HL-60/S4 (cell line): Measurements from ENCODE around the gene NLRP5.
"Not testable (repeated sequence)": the region's sequence is repeated elsewhere in the genome, so short reads cannot be mapped to it uniquely, and the experiment has no call there.

Experiments
- in situ Hi-C: fragments of 300-500 bp; cut with MboI; formaldehyde crosslinking; loops from 2 replicates; pipeline ENCODE4 v1.14.3; 2022; ENCODE audit warnings: low sequenced_read_pairs

NLRP5 gene

DNA sequence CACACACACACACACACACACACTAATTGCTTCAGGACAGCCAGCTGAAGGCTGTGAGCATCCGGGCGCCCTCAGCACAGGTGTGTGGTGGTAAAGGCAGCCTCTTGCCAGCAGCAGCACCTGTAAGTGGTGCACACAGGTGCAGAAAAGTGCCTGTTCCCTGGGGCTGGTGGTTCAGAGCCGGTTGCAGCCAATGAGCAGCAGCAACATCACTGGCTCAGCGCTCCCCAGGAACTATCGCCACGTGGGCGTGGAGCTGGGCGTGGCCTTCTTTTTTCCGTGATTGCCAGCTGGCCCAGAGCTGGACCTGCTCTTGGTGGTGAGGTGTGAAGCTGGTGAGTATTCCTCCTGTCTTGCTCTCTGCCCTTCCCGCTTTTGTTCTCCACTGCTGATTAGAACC, at the start of gene NLRP5:
Gene NLRP5 (plus strand): TSS at position 289 of the 400 bp plus-strand sequence.
- in situ Hi-C loops, result no loop called here

DNA sequence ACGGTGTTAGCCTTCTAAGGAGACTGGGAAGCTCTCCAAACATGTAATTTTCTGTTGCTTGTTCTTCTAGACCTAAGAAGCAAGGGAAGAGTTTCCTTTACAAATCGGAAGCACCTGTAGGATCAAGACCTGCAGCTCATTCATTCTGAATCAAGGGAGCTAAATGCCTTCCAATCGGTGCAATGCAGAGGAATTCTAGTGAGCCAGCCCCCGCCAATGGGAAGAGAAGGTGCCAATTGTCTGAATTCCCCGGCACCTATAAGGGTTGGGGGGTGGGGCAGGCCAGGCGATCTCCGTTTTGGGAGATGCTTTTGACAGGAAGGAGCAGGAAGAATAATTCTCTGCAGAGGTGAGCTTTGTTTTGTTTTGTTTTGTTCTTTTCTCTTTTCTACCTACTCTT, 47.4 kb upstream of the NLRP5 start:
- in situ Hi-C loops, result no loop called here

DNA sequence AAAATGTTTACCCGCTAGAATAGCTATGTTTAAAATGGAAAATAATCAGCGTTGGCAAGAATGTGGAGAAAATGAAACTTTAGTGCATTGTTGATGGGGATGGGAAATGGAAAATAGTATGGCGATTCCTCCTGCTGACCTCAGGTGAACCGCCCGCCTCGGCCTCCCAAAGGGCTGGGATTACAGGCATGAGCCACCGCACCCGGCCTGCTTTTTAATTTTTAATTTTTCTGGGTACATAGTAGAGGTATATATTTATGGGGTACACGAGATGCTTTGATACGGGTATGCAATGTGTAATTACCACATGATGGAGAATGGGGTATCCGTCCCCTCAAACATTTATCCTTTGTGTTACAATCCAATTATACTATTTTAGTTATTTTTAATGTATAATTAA, 46.3 kb upstream of the NLRP5 start:
- in situ Hi-C loops, result no loop called here

DNA sequence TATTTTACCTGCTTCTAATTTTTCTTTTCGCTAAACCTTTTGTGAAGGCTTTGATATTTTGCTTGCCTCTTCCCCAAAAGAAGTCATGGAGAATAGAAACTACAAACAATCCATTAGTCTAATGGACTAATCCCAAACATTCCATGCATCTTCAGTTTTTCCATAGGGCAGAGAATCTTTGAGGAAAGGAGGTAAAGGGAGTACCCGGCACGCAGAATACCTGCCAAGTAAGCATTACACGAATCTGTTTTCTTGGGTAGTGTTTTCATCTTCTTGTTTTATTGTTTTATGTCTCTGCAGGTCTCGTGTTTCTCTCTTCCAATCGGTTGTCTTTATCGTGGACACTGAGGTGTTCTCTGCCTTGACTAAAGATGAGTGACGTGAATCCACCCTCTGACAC, 39.0 kb upstream of the NLRP5 start, which contains the start of gene NLRP8:
Gene NLRP8 (plus strand): TSS at position 301 of the 400 bp plus-strand sequence.
- in situ Hi-C loops, result no loop called here

DNA sequence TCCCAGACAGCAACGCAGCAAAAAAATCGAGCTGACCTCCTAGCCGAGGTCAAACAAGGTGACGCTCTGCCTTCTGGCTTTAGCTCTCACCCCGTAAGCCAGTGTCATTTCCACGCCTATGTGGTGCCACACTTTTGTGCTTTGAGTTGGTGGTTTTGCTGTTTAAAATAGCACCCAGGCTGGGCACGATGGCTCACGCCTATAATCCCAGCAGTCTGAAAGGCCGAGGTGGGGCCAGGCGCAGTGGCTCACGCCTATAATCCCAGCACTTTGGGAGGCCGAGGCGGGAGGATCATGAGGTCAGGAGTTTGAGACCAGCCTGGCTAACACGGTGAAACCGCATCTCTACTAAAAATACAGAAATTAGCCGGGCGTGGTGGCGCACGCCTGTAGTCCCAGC, 36.0 kb upstream of the NLRP5 start:
- in situ Hi-C loops, result not testable (repeated sequence)

DNA sequence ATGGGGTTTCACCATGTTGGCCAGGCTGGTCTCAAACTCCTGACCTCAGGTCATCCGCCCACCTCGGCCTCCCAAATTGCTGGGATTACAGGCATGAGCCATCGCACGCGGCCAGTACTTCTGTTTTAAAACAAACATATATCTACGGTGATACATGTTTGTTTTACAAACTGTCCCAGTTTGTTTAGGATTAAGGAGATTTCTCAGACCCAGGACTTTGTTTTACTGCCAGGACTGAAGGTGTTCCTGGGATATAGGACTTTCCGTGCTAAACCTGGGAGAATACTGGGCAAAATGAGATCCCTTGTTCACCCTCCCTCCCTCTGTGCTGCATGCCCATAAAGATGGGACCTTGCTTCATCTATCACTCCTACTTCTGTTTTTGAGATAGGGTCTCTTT, 30.1 kb upstream of the NLRP5 start:
- in situ Hi-C loops, result no loop called here

DNA sequence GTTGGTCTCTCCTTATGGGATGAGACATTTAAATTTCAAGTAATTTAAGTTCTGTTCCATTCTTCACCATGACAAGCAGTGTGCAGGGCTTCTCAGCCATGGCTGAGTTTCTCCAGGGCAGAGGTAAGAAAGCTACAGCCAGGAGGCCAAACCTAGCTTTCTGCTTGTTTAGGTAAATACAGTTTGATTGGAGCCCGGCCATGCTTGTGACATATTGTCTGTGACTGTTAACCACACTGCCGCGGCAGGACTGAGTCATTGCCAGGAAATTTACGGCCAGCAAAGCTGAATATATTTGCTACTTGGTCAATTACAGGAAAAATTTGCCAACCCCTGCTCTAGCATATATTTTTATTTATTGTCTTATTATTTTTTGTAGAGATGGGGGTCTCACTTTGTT, 28.2 kb upstream of the NLRP5 start:
- in situ Hi-C loops, result no loop called here

DNA sequence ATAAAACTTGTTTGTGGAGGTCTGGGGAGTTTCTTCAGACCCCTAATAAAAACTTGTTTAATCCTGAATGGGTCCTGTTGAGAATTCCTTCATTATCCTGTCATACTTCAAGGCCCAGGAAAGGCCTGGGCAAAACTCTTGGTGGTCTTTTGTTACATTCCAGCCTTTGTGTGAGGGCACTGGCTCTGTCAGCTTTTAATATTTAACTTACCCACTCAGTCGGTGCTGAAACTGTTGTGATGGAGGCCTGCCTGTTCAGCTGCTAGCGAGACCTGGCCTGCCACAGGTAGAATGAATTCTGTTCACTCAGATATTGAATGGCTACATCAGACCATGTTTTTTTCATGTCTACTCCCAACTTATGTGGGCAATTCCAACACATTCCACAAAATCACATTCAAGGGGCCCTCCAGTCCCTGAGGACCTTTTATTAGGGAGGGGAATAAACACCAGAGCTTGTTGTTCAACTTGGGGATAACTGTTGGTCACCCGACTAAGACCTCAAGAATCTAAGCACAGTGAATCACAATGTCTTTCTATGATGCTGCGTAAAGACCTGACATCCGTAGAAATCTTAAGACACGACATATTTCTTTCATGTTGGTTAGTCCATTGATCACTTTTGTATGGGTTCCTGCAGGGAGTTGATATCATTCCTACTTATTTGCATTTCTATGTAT, 26.4 kb upstream of the NLRP5 start:
- in situ Hi-C loops, result no loop called here

DNA sequence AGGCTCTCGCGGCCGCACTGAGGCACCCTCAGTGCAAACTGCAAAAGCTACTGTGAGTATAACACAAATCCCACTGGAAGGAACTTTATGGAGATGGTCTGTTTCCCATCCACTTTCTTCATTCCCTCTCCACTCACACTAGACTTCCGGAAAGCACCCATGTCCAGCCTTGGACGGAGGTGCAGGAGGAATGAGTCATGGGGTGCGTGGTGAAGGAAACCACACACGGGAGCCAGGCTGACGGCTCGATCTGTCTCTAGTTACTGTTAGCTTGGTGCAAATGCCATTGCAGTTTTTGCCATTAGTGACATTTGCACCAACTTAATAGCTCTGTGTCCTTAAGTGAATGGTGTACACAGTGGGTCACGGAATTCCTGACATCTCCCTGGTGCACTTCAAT, 24.4 kb upstream of the NLRP5 start:
- in situ Hi-C loops, result no loop called here

DNA sequence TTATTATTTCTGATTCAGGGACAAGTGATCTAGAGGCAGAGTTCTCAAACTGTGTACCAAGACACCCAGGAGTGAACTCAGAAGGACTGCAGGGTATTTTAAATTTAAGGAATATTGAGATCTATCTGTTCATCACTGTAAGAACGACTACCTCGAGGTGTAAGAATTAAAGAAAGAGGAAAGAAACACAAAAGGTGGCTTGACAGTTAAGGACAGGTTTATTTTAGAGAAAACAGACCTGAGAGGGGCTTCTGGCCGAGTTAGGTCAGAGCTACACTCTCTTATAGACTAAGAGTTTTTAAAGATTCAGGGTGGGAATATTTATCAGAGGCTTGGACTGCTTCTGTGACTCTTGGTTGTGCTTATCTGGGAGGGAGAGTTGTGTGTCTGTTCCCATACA, 12.6 kb upstream of the NLRP5 start:
- in situ Hi-C loops, result no loop called here

DNA sequence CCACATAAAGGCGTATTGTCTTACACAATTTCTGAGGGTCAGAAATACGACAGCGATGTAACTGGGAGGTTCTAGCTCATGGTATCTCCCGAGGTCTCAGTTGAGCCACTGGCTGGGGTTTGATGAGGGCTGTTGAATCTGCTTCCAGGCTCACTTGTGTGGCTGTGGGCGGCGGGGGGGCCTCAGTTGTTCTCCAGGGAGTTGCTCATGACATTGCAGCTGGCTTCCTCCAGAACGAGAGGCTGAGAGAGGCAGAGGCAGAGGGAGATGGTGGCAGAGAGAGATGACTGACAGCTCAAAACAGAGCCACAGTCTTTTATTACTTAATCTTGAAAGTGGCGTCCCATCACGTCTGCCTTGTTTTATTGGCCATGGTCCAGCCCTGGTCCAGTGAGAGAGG, 6.2 kb upstream of the NLRP5 start:
- in situ Hi-C loops, result no loop called here

DNA sequence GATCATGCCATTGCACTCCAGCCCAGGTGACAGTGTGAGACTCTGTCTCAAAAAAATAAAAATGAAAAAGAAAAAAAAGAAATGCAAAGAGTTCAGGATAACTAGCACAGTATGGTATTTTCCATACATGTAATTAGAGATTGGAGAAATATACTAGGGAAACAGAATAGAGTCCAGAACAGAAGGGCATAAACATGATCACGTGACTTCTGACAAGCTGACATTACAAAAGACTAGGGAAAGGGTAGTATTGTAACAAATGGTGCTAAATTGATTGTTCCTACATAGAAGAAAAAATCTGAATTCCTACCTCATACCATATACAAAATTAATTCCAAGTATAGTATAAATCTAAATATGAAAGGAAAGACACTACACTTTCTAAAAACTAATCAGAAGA, 1.3 kb upstream of the NLRP5 start:
- in situ Hi-C loops, result no loop called here

DNA sequence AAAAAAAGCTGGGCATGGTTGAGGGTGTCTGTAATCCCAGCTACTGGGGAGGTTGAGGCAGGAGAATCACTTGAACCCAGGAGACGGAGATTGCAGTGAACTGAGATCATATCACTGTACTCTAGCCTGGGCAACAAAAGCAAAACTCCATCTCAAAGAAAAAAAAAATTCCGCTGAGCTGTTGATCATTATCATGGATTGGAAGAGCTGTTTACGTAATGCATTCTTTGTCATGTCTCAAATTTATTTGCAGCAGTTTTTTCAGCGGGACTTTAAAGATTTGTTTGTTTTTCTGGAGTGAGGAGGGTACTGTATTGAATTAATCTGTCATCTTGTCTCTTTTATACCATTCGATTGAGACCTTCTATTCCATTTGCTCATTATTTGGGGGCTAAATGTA, 4.3 kb downstream of the NLRP5 start:
- in situ Hi-C loops, result no loop called here

DNA sequence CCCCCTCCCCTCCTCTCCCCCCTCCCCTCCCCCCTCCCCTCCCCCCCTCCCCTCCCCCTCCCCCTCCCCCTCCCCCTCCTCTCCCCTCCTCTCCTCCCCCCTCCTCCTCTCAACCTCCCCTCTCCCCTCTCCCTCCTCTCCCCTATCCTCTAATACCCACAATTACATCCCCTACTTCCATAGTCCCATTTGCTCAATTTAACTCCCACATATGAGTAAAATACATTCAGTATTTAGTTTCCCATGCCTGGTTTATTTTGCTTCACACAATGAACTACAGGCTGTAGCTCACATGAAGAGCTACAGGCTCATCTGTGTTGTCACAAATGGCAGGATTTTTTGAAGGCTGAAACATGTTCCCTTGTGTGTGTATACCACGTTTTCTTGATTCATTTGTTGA, 6.9 kb downstream of the NLRP5 start:
- in situ Hi-C loops, result no loop called here

DNA sequence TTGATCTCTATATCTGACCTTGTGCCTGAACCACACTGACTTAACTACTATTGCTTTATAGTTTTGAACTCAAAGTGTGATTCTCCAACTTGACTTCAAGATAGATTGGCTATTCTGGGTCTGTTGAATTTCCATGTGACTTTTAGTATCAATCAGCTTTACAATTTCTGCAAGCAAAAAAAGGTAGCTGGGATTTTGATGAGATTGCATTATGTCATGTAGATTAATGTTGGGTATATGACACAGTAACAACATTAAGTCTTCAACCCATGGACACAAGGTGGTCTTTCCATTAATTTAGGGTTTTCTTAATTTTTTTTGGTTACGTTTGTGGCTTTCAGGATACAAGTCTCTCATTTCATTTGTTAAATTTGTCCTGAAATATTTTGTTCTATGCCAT, 28.2 kb downstream of the NLRP5 start:
- in situ Hi-C loops, result no loop called here

DNA sequence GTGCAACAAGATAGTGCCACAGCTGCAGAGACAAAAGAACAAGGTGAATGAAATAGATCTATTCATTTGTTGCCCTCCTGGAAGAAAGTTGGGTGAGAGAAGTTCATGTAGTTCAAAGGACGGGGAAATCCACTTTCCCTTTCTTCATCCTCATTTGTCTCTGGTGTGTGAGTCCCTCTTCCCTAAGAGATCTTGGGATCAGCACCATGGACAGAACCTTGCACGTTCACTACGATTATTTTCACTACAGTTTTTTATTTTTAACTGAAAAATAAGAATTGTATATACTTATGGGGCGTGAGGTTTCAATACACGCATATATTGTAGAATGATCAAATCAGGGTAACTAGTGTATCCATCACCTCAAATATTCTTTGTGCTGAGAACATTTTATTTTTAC, 29.2 kb downstream of the NLRP5 start:
- in situ Hi-C loops, result no loop called here

DNA sequence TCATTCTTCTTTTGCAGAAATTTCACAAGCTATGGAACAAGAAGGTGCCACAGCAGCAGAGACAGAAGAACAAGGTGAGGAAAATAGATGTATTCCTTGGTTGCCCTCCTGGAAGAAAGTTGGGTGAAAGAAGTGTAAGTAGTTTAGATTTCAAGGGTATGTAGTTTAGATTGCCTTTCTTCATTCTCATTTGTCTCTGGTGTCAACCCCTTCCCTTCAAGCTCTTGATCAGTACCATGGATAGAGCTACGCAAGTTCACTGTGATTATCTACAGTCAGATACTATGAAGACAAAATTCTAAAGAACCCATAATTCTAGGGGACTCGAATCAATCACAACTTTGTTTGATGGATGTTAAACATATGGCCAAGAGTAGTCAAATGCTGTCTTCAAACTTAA, 32.8 kb downstream of the NLRP5 start:
- in situ Hi-C loops, result not testable (repeated sequence)

DNA sequence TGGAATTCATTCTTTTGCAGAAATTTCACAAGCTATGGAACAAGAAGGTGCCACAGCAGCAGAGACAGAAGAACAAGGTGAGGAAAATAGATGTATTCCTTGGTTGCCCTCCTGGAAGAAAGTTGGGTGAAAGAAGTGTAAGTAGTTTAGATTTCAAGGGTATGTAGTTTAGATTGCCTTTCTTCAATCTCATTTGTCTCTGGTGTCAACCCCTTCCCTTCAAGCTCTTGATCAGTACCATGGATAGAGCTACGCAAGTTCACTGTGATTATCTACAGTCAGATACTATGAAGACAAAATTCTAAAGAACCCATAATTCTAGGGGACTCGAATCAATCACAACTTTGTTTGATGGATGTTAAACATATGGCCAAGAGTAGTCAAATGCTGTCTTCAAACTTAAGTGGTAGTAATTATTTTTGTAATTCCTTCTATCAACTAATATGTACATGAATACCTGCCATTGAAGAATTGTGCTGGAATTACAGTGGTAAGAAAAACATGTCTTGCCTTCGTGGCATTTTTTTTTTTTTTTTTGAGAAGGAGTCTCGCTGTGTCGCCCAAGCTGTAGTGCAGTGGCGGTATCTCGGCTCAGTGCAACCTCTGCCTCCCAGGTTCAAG, 33.9 kb downstream of the NLRP5 start:
- in situ Hi-C loops, result not testable (repeated sequence)

DNA sequence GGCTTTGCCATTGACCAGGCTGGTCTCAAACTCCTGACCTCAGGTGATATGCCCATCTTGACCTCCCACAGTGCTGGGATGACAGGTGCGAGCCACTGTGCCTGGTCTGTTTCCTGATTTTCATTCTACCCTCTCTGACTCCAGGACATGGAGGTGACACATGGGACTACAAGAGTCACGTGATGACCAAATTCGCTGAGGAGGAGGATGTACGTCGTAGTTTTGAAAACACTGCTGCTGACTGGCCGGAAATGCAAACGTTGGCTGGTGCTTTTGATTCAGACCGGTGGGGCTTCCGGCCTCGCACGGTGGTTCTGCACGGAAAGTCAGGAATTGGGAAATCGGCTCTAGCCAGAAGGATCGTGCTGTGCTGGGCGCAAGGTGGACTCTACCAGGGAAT, 40.2 kb downstream of the NLRP5 start:
- in situ Hi-C loops, result no loop called here

DNA sequence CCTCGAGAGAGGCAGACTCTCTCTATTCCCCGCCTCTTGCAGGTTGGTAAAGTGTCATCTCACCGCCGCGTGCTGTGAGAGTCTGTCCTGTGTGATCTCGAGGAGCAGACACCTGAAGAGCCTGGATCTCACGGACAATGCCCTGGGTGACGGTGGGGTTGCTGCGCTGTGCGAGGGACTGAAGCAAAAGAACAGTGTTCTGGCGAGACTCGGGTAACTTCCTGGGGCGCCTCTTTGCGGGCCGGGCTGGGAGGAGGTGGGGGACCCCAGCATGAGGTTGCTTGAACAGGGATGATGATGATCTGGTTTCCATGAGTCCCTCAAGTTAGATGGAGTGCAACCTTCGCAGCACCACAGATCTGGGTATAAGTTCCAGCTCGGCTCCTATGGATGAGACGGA, 67.0 kb downstream of the NLRP5 start:
- in situ Hi-C loops, result no loop called here

DNA sequence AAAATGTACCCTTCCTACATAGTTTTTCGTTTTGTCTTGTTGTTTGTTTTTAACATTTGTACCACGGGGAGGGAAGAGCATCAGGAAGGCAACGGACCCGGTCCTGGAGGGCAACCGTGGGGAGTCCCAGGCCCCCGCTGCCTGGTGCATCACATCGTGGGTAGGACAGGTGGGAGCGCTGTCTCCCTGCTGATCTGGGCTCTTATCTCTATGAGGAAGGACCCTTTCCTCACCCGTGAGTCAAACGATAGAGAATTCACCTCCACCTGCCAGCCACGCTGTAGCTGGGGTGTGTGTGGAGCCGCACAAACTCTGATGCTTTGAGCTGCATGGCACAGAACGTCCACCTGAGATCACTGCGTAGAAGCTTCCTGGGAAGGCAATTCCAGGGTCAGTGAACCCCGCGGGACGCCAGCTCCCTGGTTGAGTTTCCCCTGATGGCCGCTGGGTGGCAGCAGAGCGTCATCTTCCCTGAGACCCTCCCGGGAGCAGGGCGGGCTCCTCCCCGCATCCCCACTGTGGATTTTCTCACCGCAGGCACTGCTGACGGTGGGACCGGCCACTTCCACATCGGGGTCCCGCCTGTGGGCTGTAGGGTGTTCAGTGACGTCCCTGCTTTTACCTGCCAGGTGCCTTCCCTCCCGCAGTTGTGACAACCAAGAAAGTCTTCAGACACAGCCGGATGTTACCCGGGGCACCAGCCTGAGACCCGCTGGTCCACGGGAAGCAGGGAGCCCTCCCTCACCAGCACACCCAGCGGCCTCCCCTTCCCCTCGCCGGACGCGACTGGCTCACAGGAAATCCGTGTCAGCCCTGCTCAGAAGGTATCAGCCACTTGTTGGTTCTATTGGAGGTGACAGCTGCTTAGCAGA, 79.8 kb downstream of the NLRP5 start:
- in situ Hi-C loops, result no loop called here

DNA sequence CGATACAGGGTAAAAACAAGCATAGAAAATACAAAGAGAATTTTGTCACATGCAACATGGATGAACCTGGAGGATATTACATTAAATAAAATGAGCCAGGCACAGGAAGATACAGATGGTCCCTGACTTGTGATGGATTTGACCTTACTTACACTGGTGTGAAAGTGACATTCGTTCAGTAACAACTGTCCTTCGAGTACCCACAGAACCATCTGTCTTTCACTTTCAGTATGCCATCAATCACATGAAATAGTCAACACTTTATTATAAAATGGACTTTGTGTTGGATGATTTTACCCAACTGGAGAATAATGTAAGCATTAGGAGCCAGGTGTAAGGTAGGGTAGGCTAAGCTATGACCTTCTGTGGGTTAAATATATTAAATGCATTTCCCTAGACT, 83.1 kb downstream of the NLRP5 start:
- in situ Hi-C loops, result loop anchor here (10.0 kb wide), 1 partner anchor 175 kb away; no protein-coding TSS in a partner anchor
